HG03025 (cell line): ENCODE results near the gene SLC17A7.
"Not testable (repeated sequence)": the region's sequence is repeated elsewhere in the genome, so short reads cannot be mapped to it uniquely, and the experiment has no call there.

Source experiments
- ATAC-seq: cut with Tn5 transposase; IDR thresholded peaks from one replicate; pipeline ENCODE4 v1.9.1; 2021; ENCODE audit warnings: mild to moderate bottlenecking, moderate library complexity; ENCODE audit not compliant: unreplicated experiment, low FRiP score

The SLC17A7 gene

GRCh38 chr19:49470615-49470978 lies 29.3 kb upstream of the SLC17A7 start:
- no peak for ATAC-seq

- ATAC-seq = no peak
These were observed 28.7 kb upstream of the SLC17A7 start for GRCh38 chr19:49469828-49470614.

- ATAC-seq = peak; percentile 42
These were observed 27.6 kb upstream of the SLC17A7 start for GRCh38 chr19:49468746-49469447.

- ATAC-seq = no peak
These were observed 26.9 kb upstream of the SLC17A7 start for GRCh38 chr19:49468199-49468598.

GRCh38 chr19:49465371-49465770 lies 24.0 kb upstream of the SLC17A7 start:
- ATAC-seq = no peak

- ATAC-seq = no peak
These were observed 22.8 kb upstream of the SLC17A7 start for GRCh38 chr19:49463960-49464740.

GRCh38 chr19:49462492-49462891 lies 21.2 kb upstream of the SLC17A7 start:
- ATAC-seq = no peak

GRCh38 chr19:49461656-49462055 lies 20.3 kb upstream of the SLC17A7 start:
- no peak for ATAC-seq

GRCh38 chr19:49461130-49461529 lies 19.8 kb upstream of the SLC17A7 start:
- ATAC-seq = not testable (repeated sequence)

- no peak for ATAC-seq
These were observed 18.1 kb upstream of the SLC17A7 start for GRCh38 chr19:49459388-49459787.

- ATAC-seq = no peak
These were observed 17.2 kb upstream of the SLC17A7 start for GRCh38 chr19:49458567-49458903.

GRCh38 chr19:49456326-49456725 lies 15.0 kb upstream of the SLC17A7 start:
- ATAC-seq = no peak

- ATAC-seq = no peak
These were observed 14.4 kb upstream of the SLC17A7 start for GRCh38 chr19:49455773-49456172.

GRCh38 chr19:49453757-49454240 lies 12.5 kb upstream of the SLC17A7 start:
- ATAC-seq = no peak

- peak; percentile 76 for ATAC-seq
These were observed 11.9 kb upstream of the SLC17A7 start, which contains the start of gene ALDH16A1 for GRCh38 chr19:49453013-49453756. TSS of gene ALDH16A1 (plus strand) at chr19:49453225. CDS start at chr19:49453332, 107 bp downstream.

GRCh38 chr19:49451430-49452181 lies 10.3 kb upstream of the SLC17A7 start, which contains the start of gene PIH1D1:
TSS of gene PIH1D1 (minus strand) at chr19:49451814. CDS start at chr19:49451574, 240 bp downstream.
- ATAC-seq = peak; percentile 49

GRCh38 chr19:49450405-49450804 lies 9.1 kb upstream of the SLC17A7 start:
- no peak for ATAC-seq

GRCh38 chr19:49448432-49448786 lies 7.1 kb upstream of the SLC17A7 start:
- no peak for ATAC-seq
